ENCODE measurements around the gene GATB.

GATB gene

GRCh38 chr4:151651496-151651895 lies 109.3 kb downstream of the GATB start:
- FAIRE-seq (no peak), DNase-seq (ENCODE audit: insufficient read length, low spot score) (no peak)
- TF ChIP-seq CTCF (IDR thresholded peaks at IDR 0.05; ENCODE audit: insufficient read depth, missing control alignments): no peak

GRCh38 chr4:151649479-151649878 lies 111.3 kb downstream of the GATB start:
- FAIRE-seq (no peak), DNase-seq (ENCODE audit: insufficient read length, low spot score) (no peak)
- peak; percentile 5 for TF ChIP-seq CTCF (IDR thresholded peaks at IDR 0.05; ENCODE audit: insufficient read depth, missing control alignments)

GRCh38 chr4:151646322-151646721 lies 114.5 kb downstream of the GATB start:
- no peak for TF ChIP-seq CTCF (IDR thresholded peaks at IDR 0.05; ENCODE audit: insufficient read depth, missing control alignments)
- DNase-seq (ENCODE audit: insufficient read length, low spot score) (no peak), FAIRE-seq (no peak)

- no peak for FAIRE-seq
- TF ChIP-seq CTCF (IDR thresholded peaks at IDR 0.05; ENCODE audit: insufficient read depth, missing control alignments): peak; percentile 69
- DNase-seq (ENCODE audit: insufficient read length, low spot score): no peak
Observed at GRCh38 chr4:151644622-151645021, 116.2 kb downstream of the GATB start.

GRCh38 chr4:151643564-151643963 lies 117.2 kb downstream of the GATB start:
- FAIRE-seq (no peak), DNase-seq (ENCODE audit: insufficient read length, low spot score) (no peak)
- TF ChIP-seq CTCF (IDR thresholded peaks at IDR 0.05; ENCODE audit: insufficient read depth, missing control alignments): no peak

- no peak for TF ChIP-seq CTCF (IDR thresholded peaks at IDR 0.05; ENCODE audit: insufficient read depth, missing control alignments)
- DNase-seq (ENCODE audit: insufficient read length, low spot score) (no peak), FAIRE-seq (no peak)
Observed at GRCh38 chr4:151641983-151642382, 118.8 kb downstream of the GATB start.

- no peak for TF ChIP-seq CTCF (IDR thresholded peaks at IDR 0.05; ENCODE audit: insufficient read depth, missing control alignments)
- DNase-seq (ENCODE audit: insufficient read length, low spot score) (no peak), FAIRE-seq (no peak)
Observed at GRCh38 chr4:151641167-151641566, 119.6 kb downstream of the GATB start.
